Choroid plexus epithelial cell (primary cell): Measurements from ENCODE around the gene UBL7.

Experiments
- DNase-seq: peaks from one replicate; pipeline ENCODE4 v3.0.0-alpha.2; 2010; ENCODE audit warnings: low read depth
- H3K4me3 ChIP-seq: 2 replicates; pipeline ENCODE4 v1.5.1; 2011; ENCODE audit warnings: low read depth, mild to moderate bottlenecking, control low read depth, low read length, moderate library complexity
- TF ChIP-seq, protein P1 (sequence below): conservative IDR thresholded peaks from 2 replicates; pipeline ENCODE4 v1.5.1; 2011; ENCODE audit warnings: low read depth, mild to moderate bottlenecking, control low read depth, inconsistent platforms, low read length, moderate library complexity

The UBL7 gene

DNA sequence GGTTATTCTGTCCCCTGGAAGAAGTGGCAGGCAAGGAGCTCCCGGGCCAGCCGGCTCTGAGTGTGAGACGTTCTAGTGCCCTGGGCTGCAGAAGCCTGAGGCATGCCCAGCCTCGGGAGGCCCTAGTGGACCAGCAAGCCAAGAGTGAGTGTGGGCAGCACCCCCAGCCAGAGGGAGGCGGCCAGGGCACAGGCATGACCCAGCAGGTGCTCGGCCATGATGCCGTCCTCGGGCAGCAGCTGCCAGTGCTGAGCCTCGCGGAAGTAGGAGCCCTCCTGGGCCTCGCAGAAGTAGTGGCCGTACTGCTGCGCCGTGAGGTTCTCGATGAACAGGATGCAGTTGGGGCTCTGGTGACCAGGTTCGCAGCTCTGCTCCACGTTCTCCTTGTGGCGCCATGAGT is 50.5 kb downstream of the UBL7 start:
- no peak for DNase-seq
- no peak overlapping the region for H3K4me3 ChIP-seq
- TF ChIP-seq, protein P1, sequence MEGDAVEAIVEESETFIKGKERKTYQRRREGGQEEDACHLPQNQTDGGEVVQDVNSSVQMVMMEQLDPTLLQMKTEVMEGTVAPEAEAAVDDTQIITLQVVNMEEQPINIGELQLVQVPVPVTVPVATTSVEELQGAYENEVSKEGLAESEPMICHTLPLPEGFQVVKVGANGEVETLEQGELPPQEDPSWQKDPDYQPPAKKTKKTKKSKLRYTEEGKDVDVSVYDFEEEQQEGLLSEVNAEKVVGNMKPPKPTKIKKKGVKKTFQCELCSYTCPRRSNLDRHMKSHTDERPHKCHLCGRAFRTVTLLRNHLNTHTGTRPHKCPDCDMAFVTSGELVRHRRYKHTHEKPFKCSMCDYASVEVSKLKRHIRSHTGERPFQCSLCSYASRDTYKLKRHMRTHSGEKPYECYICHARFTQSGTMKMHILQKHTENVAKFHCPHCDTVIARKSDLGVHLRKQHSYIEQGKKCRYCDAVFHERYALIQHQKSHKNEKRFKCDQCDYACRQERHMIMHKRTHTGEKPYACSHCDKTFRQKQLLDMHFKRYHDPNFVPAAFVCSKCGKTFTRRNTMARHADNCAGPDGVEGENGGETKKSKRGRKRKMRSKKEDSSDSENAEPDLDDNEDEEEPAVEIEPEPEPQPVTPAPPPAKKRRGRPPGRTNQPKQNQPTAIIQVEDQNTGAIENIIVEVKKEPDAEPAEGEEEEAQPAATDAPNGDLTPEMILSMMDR = no peak

DNA sequence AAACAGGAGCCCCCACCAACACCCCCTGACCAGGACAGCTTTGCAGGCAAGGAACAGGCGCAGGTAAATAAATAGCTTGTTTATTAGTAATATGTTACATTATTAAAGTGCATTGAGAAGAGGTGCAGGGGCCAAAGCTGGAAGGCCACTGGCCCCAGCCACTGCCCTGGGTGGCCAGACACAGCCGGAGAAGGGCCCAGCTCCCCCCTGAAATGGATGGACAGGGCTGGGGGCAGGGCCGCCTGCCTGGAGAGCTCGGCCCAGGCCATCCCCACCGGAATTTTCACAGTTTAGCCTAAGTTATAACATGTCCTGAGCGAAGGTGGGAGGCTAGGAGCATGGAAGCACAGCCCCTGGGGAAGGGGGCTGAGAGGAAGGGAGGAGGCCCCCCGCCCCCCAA is 51.7 kb downstream of the UBL7 start:
- no peak overlapping the region for H3K4me3 ChIP-seq
- DNase-seq = no peak
- TF ChIP-seq, protein P1 = no peak

DNA sequence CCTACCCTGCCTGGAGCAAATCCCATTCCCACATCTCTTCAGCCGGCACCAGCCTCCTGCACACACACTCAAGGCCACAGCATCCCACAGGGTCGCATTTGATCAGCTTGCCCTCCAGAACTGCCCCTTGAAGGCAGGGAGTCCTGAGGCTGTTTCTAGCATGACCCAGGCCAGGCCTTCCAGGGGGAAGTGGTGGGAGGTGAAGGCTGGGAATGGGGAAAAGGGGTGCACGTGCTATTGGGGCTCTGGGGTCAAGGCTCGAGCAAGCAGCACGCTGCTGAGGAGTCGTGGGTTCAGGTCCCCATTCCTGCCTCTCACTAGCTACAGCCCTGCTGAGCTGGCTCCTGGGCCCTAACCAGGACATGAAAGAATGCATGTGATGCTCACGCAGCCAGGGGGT is 52.1 kb downstream of the UBL7 start:
- DNase-seq = no peak
- no peak overlapping the region for H3K4me3 ChIP-seq
- TF ChIP-seq, protein P1 = no peak

DNA sequence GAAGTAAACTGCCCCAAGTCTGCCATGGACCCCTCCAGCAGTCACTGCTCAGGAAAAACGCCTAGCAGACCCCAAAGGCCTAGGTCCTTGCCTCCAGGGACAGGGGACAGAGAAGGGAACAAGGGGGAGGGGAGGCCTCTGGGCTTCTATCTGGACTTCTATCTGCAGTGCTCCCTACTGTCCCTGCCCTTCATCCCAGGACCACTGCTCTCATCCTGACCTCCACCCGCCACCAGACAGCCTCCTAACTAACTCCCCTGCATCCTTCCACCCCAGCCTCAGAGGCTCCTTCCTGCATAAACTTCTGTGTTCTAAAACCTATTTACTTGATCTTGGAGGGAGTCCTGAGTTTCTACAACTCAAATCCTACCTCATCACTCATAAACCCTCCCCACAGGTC is 52.6 kb downstream of the UBL7 start:
- no peak for DNase-seq
- TF ChIP-seq, protein P1 = no peak

DNA sequence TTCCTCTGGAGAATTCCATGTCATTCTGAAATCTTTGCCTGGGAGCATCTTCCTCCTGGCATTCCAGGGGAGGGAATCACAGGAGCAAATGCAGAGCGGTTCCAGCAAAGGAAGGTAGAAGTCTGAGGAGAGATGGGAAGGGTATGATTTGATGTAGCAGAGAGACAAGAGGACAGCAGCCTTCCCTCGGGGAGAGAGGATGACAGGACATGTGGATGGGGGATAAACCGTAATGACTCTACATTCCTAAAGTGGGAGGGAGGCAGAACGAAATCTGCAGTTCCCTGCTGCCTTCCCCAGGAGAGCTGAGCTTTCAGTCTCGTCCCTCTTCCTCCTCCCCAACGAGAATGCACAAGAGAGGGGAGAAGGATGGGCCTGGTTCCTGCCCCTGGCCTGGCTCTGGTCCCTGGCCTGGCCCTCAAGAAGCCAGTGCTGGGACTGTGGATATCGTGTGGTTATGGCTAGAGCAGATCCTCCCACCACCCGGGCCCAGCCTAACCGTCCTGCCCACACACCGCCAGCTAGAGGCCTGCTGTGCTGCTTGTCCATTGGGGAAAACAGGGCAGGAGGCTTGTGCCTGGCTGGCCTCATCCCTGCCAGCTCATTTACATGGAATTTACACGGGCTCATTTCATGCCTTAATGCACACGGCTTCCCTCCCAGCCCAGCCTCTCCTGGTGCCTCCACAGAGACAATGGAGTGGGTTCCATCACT is 53.8 kb downstream of the UBL7 start:
- H3K4me3 ChIP-seq = no peak overlapping the region
- DNase-seq = peak; percentile 79
- TF ChIP-seq, protein P1 = no peak

More for the DNA sequence above, 52.6 kb downstream of the UBL7 start:
- no peak overlapping the region for H3K4me3 ChIP-seq

DNA sequence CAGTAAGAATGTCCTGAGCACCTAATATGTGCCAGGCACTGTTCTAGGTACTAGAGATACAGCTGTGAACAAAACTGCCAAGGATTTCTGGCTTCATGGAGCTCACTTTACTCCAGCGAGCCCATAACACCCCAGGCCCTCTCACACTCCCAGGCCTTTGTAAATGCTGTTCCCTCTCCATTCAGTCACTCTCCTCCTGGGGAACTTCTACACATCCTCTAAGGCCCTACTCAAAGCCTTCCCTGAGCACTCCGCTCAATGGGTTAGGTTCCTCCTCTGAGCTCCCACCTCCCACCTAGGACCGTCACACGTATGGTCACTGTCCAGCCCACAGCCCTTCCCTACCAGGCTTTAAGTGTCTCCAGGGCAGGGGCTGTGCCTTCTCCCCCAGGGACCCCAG is 54.4 kb downstream of the UBL7 start:
- no peak overlapping the region for H3K4me3 ChIP-seq
- TF ChIP-seq, protein P1 = no peak

DNA sequence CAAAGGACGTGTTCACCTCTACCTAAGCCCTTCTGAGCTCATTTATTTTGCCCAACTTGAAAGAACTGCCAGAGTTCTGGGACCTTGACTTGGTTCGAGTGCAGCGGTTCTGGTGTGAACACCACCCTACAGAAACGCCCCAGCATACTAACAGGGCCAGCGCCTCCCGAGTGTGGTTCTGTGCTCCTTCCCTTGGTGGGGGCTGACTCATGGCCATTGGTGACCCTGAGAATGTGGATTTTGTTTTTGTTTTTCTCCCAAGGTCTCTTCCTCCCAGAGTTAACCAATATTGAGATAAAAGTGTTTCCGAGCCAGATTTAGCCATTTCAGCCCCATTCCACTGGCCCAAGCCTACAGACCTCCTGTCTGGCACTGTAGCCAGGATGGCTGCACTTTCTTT is 55.1 kb downstream of the UBL7 start:
- H3K4me3 ChIP-seq = no peak overlapping the region

More for the DNA sequence above, 54.4 kb downstream of the UBL7 start:
- DNase-seq = no peak

More for the DNA sequence above, 55.1 kb downstream of the UBL7 start:
- peak; percentile 27 for DNase-seq
- TF ChIP-seq, protein P1 = no peak
